ENCODE results near the gene MON1A. TPM values are rescaled to one million over a fixed set of nuclear protein-coding genes. Genes with fewer than 3 reads are reported as not detected.

MON1A gene
- total and polyA plus RNA-seq, 2 of the 8 experiments (the other 6 are each of a cell fraction or from before 2014, with no cell fraction given): 10.3 to 14.1 TPM

GRCh38 chr3:49924683-49925082, 4.9 kb downstream of the MON1A start:
- Histone ChIP-seq H4K8ac (ENCODE audit: extremely low read depth, insufficient read depth, low read length) (no peak overlapping the region), H4K20me1 (replicated peaks in 1 of 2; ENCODE audit: control insufficient read depth in 1 of 2, insufficient read depth in 2 of 2, low read length in 2 of 2) (no peaks in the 10 kb centered on the region), H3K9me3 (ENCODE audit: insufficient read depth in 2 of 2, low read depth in 1 of 2, low read length in 1 of 2) (no peaks in the 10 kb centered on the region), H3K4me3 (ENCODE audit: extremely low read depth in 1 of 4, insufficient read depth in 2 of 4, low read depth in 3 of 4, low read length in 4 of 4) (no peak overlapping the region), H3K4me1 (replicated peaks in 1 of 4; ENCODE audit: control insufficient read depth in 3 of 4, insufficient read depth in 4 of 4, low read length in 3 of 4) (peaks cover 0 to 4% (median 2%) of the 10 kb centered on the region in 4 experiments; a peak in 2 of 7 replicates), H3K79me1 (ENCODE audit: low read depth, low read length) (no peaks in the 10 kb centered on the region), H3K36me3 (ENCODE audit: control insufficient read depth in 2 of 4, insufficient read depth in 4 of 4, low read length in 3 of 4) (no peaks in the 10 kb centered on the region), H3K4me2 (ENCODE audit: insufficient read depth in 1 of 2, low read depth in 2 of 2, low read length in 2 of 2) (no peak overlapping the region), H3K23me2 (ENCODE audit: low read depth, low read length) (no peaks in the 10 kb centered on the region), H3K4ac (replicated peaks; ENCODE audit: insufficient read length, low read depth, low read length) (no peak overlapping the region), H3K56ac (replicated peaks; ENCODE audit: insufficient read length, low read depth, low read length) (no peak overlapping the region), H2BK12ac (ENCODE audit: low read depth, low read length) (no peak overlapping the region), H2BK20ac (ENCODE audit: low read length) (no peak overlapping the region), H2BK5ac (ENCODE audit: low read depth, low read length) (no peak overlapping the region), H3K9ac (replicated peaks in 1 of 4; ENCODE audit: extremely low read depth in 1 of 4, low read depth in 3 of 4, low read length in 3 of 4) (no peak overlapping the region), H3K23ac (ENCODE audit: insufficient read length) (no peak overlapping the region), H2BK15ac (ENCODE audit: low read length) (no peak overlapping the region), H2AFZ (ENCODE audit: low read length) (no peak overlapping the region), H2BK120ac (replicated peaks; ENCODE audit: low read depth, low read length) (no peak overlapping the region), H3K79me2 (ENCODE audit: control insufficient read depth in 1 of 2, insufficient read depth in 2 of 2, low read length in 2 of 2) (no peaks in the 10 kb centered on the region), H3K14ac (ENCODE audit: insufficient read length) (no peak overlapping the region), H4K5ac (ENCODE audit: insufficient read length, low read depth, low read length) (no peak overlapping the region), H3K27me3 (replicated peaks in 1 of 4; ENCODE audit: control insufficient read depth in 3 of 4, extremely low read depth in 1 of 4, insufficient read depth in 3 of 4, low read length in 3 of 4) (no peaks in the 10 kb centered on the region), H3K18ac (ENCODE audit: extremely low read depth, low read length) (no peak overlapping the region), H2AK5ac (ENCODE audit: low read depth, low read length) (no peak overlapping the region), H4K91ac (replicated peaks; ENCODE audit: insufficient read length, low read length) (no peak overlapping the region), H3K27ac (ENCODE audit: low read depth, low read length) (no peak overlapping the region)
- POLR2A ChIA-PET (ENCODE audit: partially characterized antibody): interaction anchor here (1.1 to 1.2 kb wide), 2 partner anchors 10 to 12 kb away, joined by 3 to 7 read pairs; no protein-coding TSS in a partner anchor
- 89% methylated on average over 2 of the region's 2 CpGs; no CpG with 5 or more reads in 1 of the 2 experiments for WGBS, 2 experiments (ENCODE audit: extremely low coverage in 1 of 2, insufficient coverage in 1 of 2, insufficient read length in 1 of 2, insufficient replicate concordance in 2 of 2, low coverage in 1 of 2, low lambda C conversion rate in 2 of 2, missing lambda C conversion rate in 1 of 2)
- DNase-seq (ENCODE audit: low read depth in 1 of 2, low spot score in 2 of 2): no peak
- CTCF ChIA-PET (ENCODE audit: partially characterized antibody): interaction anchor here (0.6 to 3.0 kb wide), 11 partner anchors 9 to 1845 kb away, joined by 3 to 17 read pairs (median 4); partner anchors contain the start of gene RBM6
- FAIRE-seq: no peak
- TF ChIP-seq MAX (IDR thresholded peaks at IDR 0.05): no peak
- TF ChIP-seq TAF1 (IDR thresholded peaks at IDR 0.05; ENCODE audit: low read depth, low read length): no peak
- TF ChIP-seq SIX5 (IDR thresholded peaks at IDR 0.05; ENCODE audit: low read depth, low read length): no peak
- no peak for TF ChIP-seq BRCA1 (IDR thresholded peaks at IDR 0.05; ENCODE audit: low read depth, low read length)
- TF ChIP-seq HDAC2 (IDR thresholded peaks at IDR 0.05; ENCODE audit: borderline replicate concordance in 1 of 2, low read depth in 2 of 2, low read length in 2 of 2): no peak
- no peak for TF ChIP-seq GABPA (IDR thresholded peaks at IDR 0.05; ENCODE audit: borderline replicate concordance, insufficient read depth, low read length)
- no peak for TF ChIP-seq RNF2 (IDR thresholded peaks at IDR 0.05; ENCODE audit: borderline replicate concordance, low read depth, low read length, missing control alignments, poor library complexity, severe bottlenecking)
- no peak for TF ChIP-seq POLR2AphosphoS5 (IDR thresholded peaks at IDR 0.05; ENCODE audit: low read depth, low read length)
- TF ChIP-seq CTBP2 (IDR thresholded peaks at IDR 0.05; ENCODE audit: borderline replicate concordance, insufficient read depth, insufficient read length, low read length): no peak
- TF ChIP-seq ASH2L (IDR thresholded peaks at IDR 0.05; ENCODE audit: low read length): no peak
- TF ChIP-seq KDM4A (IDR thresholded peaks at IDR 0.05; ENCODE audit: low read depth, low read length, severe bottlenecking): no peak
